ENCODE results near the gene FAM234B.

GRCh38 chr12:13080266-13080665, 36.1 kb downstream of the FAM234B start:
- TF ChIP-seq CTCF (IDR thresholded peaks at IDR 0.05) (no peak), POLR2A (IDR thresholded peaks at IDR 0.05) (no peak)
